Fibroblast of upper back skin (primary cell): ENCODE data around the gene MSLN.
"Not testable (repeated sequence)": the region's sequence is repeated elsewhere in the genome, so short reads cannot be mapped to it uniquely, and the experiment has no call there.

Experiments
- DNase-seq: peaks from one replicate; pipeline ENCODE4 v3.0.0-alpha.2; 2013

The MSLN gene

GRCh38 chr16:761625-762513, 1.3 kb downstream of the MSLN start:
- no peak for DNase-seq

GRCh38 chr16:762595-763268, 2.2 kb downstream of the MSLN start:
- DNase-seq, result no peak

GRCh38 chr16:763369-764183, 3.0 kb downstream of the MSLN start:
- no peak for DNase-seq

- DNase-seq, result no peak
Observed at GRCh38 chr16:764184-764750, 3.7 kb downstream of the MSLN start.

DNA sequence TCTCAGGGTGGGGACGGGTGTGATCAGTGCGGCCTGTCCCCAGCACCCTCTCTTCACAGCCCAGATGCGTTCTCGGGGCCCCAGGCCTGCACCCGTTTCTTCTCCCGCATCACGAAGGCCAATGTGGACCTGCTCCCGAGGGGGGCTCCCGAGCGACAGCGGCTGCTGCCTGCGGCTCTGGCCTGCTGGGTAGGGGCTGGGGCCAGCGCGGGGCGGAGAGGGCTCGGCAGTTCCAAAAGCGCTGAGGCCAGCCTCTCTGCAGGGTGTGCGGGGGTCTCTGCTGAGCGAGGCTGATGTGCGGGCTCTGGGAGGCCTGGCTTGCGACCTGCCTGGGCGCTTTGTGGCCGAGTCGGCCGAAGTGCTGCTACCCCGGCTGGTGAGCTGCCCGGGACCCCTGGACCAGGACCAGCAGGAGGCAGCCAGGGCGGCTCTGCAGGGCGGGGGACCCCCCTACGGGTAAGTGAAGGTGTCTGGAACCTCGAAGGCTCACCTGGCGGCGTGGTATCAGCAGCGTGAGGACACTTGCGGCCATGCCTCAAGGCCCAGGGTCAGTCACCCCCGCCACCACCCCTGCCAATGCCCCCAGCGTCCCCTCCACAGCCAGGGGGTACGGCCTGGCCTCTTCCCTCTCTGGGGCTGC, 4.4 kb downstream of the MSLN start:
- no peak for DNase-seq

DNA sequence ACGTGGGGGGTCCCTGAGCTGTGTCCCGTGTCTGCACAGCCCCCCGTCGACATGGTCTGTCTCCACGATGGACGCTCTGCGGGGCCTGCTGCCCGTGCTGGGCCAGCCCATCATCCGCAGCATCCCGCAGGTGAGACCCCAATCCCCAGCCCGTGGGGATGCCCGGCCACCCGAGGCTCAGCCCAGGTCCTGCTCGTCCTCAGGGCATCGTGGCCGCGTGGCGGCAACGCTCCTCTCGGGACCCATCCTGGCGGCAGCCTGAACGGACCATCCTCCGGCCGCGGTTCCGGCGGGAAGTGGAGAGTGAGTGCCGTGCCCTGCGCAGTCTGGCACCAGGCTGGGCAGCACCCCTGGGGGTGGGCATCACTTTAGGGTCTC, 4.9 kb downstream of the MSLN start:
- DNase-seq, result no peak

DNA sequence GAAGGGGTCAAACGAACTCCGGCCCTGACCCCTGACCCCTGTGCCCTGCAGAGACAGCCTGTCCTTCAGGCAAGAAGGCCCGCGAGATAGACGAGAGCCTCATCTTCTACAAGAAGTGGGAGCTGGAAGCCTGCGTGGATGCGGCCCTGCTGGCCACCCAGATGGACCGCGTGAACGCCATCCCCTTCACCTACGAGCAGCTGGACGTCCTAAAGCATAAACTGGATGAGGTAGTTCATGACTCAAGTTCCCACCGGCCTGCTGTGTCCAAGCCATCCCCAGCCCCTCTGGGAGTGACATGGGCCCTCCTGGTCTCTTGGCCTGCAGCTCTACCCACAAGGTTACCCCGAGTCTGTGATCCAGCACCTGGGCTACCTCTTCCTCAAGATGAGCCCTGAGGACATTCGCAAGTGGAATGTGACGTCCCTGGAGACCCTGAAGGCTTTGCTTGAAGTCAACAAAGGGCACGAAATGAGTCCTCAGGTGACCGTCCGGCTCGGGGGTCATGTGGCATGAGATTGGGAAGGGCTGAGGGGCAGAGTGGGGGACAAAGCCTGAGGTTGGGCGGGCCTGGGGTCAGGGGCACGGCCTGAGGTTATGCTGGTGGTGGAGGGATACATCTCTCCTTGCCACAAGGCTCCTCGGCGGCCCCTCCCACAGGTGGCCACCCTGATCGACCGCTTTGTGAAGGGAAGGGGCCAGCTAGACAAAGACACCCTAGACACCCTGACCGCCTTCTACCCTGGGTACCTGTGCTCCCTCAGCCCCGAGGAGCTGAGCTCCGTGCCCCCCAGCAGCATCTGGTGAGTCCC, 5.7 kb downstream of the MSLN start:
- no peak for DNase-seq

- no peak for DNase-seq
Observed at GRCh38 chr16:766820-767640, 6.5 kb downstream of the MSLN start.

DNA sequence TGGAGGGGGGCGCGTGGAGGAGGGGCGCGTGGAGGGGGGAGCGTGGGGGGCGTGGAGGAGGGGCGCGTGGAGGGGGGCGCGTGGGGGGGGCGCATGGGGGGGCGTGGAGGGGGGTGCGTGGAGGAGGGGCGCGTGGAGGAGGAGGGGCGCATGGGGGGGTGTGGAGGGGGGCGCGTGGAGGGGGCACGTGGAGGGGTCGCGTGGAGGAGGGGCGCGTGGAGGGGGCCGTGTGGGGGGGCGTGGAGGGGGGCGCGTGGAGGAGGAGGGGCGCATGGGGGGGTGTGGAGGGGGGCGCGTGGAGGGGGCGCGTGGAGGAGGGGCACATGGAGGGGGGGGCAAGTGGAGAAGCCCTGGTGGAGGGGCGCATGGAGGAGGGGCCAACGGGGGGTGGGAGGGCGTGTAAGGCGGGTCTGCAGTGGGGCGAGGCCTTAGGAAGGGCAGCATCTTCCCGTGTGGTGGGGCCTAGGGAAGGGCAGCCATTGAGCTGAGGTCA, 7.3 kb downstream of the MSLN start:
- DNase-seq, result no peak

GRCh38 chr16:768428-768827, 7.9 kb downstream of the MSLN start:
- DNase-seq, result no peak

DNA sequence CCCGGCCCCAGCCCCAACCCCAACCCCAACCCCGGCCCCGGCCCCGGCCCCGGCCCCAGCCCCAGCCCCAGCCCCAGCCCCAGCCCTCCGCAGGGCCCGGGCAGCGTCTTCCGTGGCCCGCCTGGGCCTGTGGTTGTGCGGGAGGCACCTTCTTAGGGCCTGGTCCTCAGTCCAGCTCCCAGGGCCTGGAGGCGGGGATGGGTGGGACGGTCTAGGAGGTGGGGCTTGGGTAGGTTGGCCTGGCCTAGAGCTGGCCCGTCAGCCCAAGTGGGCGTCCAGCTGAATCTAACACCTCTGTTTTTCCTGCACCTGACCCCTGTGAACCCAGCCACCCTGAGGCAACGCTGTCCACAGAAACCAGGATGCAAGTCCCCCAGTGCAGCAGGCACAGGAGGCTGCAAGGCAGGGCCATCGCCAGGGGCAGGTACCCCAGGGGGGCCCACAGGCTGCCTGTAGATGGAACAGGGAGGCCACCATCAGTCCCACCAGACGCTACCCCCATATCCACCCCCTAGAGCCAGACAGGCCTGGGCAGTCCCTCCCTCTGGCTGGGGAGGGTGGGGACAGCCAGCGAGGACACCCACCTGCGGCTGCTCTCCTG, 8.8 kb downstream of the MSLN start:
- DNase-seq, result no peak

DNA sequence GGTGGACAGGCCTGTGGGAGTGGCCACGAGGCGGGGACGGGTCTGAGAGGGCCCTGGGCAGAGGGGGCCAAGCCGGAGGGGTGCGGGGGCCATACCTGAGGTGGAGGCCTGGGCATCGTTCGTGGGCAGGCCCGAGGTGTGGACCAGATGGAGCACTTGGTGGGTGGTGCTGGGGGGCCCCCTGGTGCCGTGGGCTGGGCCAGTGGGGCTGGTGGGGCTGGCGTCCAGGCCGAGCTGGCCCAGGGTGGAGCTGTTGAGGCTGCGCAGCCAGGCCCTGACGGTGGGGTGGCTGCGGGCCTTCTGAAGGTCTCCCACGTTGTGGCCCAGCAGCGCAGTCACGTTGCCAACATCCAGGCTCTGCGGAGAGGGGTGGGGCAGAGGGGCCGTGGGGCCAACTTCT, 9.4 kb downstream of the MSLN start:
- no peak for DNase-seq

- DNase-seq, result no peak
Observed at GRCh38 chr16:770411-770810, 9.9 kb downstream of the MSLN start.

- no peak for DNase-seq
Observed at GRCh38 chr16:772959-773358, 12.4 kb downstream of the MSLN start.

DNA sequence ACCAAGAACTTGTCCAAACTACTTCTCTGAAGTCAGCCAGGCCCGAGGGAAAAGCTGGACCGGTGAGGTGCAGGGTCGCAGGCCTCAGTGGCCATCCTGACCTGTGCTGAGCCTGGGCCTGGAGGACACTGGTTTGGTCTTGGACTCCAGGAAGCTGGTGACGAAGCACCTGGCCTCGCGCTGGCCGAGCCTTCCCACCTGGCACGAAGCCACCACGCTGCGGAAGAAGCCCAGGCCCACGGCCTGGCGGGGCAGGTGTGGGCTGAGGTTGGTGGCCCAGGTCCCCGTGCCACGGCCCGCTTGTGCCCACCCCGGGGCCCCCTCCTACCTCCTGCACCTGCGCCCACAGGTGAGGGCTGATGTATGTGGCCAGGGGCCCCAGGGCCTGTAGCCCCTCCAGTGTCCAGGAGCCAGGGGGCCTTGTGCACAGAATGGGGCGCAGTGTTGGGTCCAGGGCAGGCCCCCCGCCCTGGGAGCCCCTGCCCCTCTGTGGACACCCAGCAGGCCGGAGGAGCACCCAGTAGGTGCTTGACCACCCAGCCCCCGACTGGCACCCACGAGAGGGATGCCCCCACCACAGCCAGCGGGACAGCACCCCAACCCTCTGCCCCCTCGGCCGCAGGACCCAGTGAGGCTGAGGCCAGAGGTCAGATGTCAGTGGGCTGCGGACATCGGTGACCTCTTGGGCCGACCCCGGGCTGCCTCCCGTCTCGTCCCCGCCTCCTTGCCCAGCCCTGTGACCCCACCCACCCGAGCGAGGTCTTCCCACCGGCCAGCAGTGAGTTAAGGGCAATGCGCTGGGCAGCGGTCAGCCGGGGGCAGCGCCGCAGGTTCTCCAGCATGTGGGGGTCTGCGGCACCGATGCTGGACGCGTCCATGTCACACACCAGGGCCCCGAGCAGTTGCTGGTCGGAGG, 13.8 kb downstream of the MSLN start:
- no peak for DNase-seq

- DNase-seq, result no peak
Observed at GRCh38 chr16:775236-775796, 14.8 kb downstream of the MSLN start.

- not testable (repeated sequence) for DNase-seq
Observed at GRCh38 chr16:776298-776697, 15.8 kb downstream of the MSLN start.

DNA sequence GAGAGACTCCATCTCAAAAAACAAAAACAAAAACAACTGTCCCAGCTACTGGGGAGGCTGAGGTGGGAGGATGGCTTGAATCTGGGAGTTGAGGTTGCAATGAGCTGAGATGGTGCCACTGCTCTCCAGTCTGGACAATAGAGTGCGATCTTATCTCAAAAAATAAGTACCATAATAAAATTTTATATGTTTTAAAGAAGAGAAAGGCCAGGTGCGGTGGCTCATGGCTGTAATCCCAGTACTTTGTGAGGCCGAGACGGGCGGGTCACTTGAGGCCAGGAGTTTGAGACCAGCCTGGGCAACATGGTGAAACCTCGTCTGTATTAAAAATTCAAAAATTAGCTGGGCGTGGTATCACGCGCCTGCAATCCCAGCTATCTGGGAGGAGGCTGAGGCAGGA, 16.3 kb downstream of the MSLN start:
- no peak for DNase-seq

GRCh38 chr16:777826-778225, 17.3 kb downstream of the MSLN start:
- DNase-seq, result no peak
